Left lung (tissue), 10 donors: ENCODE measurements around the gene FBP1. TPM values are rescaled to one million over a fixed set of nuclear protein-coding genes. Genes with fewer than 3 reads are reported as not detected.
"Not testable (repeated sequence)": the region's sequence is repeated elsewhere in the genome, so short reads cannot be mapped to it uniquely, and the experiment has no call there.

Experiments used
- ATAC-seq: fragments of 200-7000 bp; cut with Tn5 transposase; one replicate; pipeline ENCODE4 v1.9.1; 2020; ENCODE audit warnings: moderate library complexity
- DNase-seq, 4 donors: peaks; one replicate each; pipeline ENCODE4 v3.0.0-alpha.2; 2013 to 2020
- H3K27ac ChIP-seq, 2 donors: fragments of 200-600 bp; sonication (generic) in 1 of 2; one replicate each; pipeline versions ENCODE4 v1.5.0 to v1.8.0; 2020 to 2021
- H3K27me3 ChIP-seq, 2 donors: fragments of 200-600 bp; sonication (generic) in 1 of 2; one replicate each; pipeline versions ENCODE4 v1.5.0 to v1.8.0; 2020 to 2021
- H3K36me3 ChIP-seq, 2 donors: fragments of 200-600 bp; sonication (generic) in 1 of 2; one replicate each; pipeline versions ENCODE4 v1.5.0 to v1.8.0; 2020 to 2021
- H3K4me1 ChIP-seq, 2 donors: fragments of 200-600 bp; one replicate each; pipeline ENCODE4 v1.8.0; 2021
- H3K4me3 ChIP-seq, 2 donors: fragments of 200-600 bp; sonication (generic) in 1 of 2; one replicate each; pipeline versions ENCODE4 v1.5.0 to v1.8.0; 2020 to 2021; ENCODE audit warnings: mild to moderate bottlenecking in 1 of 2
- H3K9me3 ChIP-seq, 2 donors: fragments of 200-600 bp; sonication (generic) in 1 of 2; one replicate each; pipeline versions ENCODE4 v1.5.0 to v1.8.0; 2020 to 2021
- CTCF ChIP-seq, 2 donors: fragments of 200-600 bp; sonication (generic) in 1 of 2; IDR thresholded peaks; one replicate each; pipeline versions ENCODE4 v1.5.0 to v1.8.0; 2021; ENCODE audit warnings: antibody characterized with exemption in 2 of 2
- intact Hi-C, 2 donors: fragments of 100-400 bp; cut with DNase I; formaldehyde crosslinking; loops; one replicate each; pipeline versions ENCODE4 v1.11.2 to v1.14.2; 2022
- polyA plus RNA-seq, 6 donors: library from polyadenylated mRNA; unstranded; fragments of 120-200 nt; gene quantifications; one replicate each; pipeline ENCODE4 v1.2.1, GENCODE V29; 2013; ENCODE audit not compliant: insufficient read length in 6 of 6
- total RNA-seq, 2 donors: library from RNA; stranded (reverse); fragmentation: NEBNext Ultra II Directional; extraction: Animal tissue kit (Norgen Biotek cat#: 25700); gene quantifications; one replicate each; pipeline ENCODE4 v1.2.1, GENCODE V29; 2021
- donor health status: DM: no; HTN: yes; CAD: no.
- donor health status: DM: no; HTN: no; CAD: no.

Gene FBP1
- total and polyA plus RNA-seq, 8 donors = 15.9 to 210 (median 21.9) TPM

- DNase-seq = no peak
- Histone ChIP-seq H3K9me3 (no peaks in the 10 kb centered on the region), H3K4me1 (no peaks in the 10 kb centered on the region), H3K27ac (no peak overlapping the region), H3K27me3 (no peaks in the 10 kb centered on the region), H3K36me3 (no peaks in the 10 kb centered on the region), H3K4me3 (no peak overlapping the region)
- no peak for ATAC-seq
- no peak for TF ChIP-seq CTCF (IDR thresholded peaks at IDR 0.05)
- intact Hi-C loops = no loop called here
Observed at GRCh38 chr9:94576131-94576530, 63.2 kb downstream of the FBP1 start.

- no peaks in the 10 kb centered on the region for H3K4me1 ChIP-seq
- intact Hi-C loops = no loop called here
- DNase-seq = no peak
Observed at GRCh38 chr9:94568972-94569712, 70.2 kb downstream of the FBP1 start.

GRCh38 chr9:94568250-94568889 lies 70.9 kb downstream of the FBP1 start:
- no peaks in the 10 kb centered on the region for H3K36me3 ChIP-seq
- H3K27ac ChIP-seq = no peak overlapping the region
- no peaks in the 10 kb centered on the region for H3K9me3 ChIP-seq
- no peaks in the 10 kb centered on the region for H3K27me3 ChIP-seq
- no peaks in the 10 kb centered on the region for H3K4me1 ChIP-seq
- no peak for TF ChIP-seq CTCF (IDR thresholded peaks at IDR 0.05)
- no peak overlapping the region for H3K4me3 ChIP-seq
- ATAC-seq (no peak), DNase-seq (no peak)
- intact Hi-C loops = no loop called here

More at GRCh38 chr9:94568972-94569712, 70.2 kb downstream of the FBP1 start:
- no peak overlapping the region for H3K4me3 ChIP-seq
- no peaks in the 10 kb centered on the region for H3K27me3 ChIP-seq
- TF ChIP-seq CTCF (IDR thresholded peaks at IDR 0.05) = no peak
- no peak overlapping the region for H3K27ac ChIP-seq
- no peaks in the 10 kb centered on the region for H3K36me3 ChIP-seq
- H3K9me3 ChIP-seq = no peaks in the 10 kb centered on the region
- no peak for ATAC-seq

GRCh38 chr9:94567271-94567670 lies 72.0 kb downstream of the FBP1 start:
- Histone ChIP-seq H3K27me3 (no peaks in the 10 kb centered on the region), H3K4me1 (no peaks in the 10 kb centered on the region), H3K36me3 (no peaks in the 10 kb centered on the region), H3K27ac (no peak overlapping the region), H3K9me3 (no peaks in the 10 kb centered on the region), H3K4me3 (no peak overlapping the region)
- intact Hi-C loops = no loop called here
- ATAC-seq (no peak), DNase-seq (peak in 2 of 4 donors; percentile 19 to 43)
- TF ChIP-seq CTCF (IDR thresholded peaks at IDR 0.05) = no peak

- no peak for ATAC-seq
- DNase-seq = peak in 1 of 4 donors; percentile 36
- H3K27ac ChIP-seq = no peak overlapping the region
- intact Hi-C loops = no loop called here
- no peak for TF ChIP-seq CTCF (IDR thresholded peaks at IDR 0.05)
- H3K4me1 ChIP-seq = no peaks in the 10 kb centered on the region
- H3K4me3 ChIP-seq = no peak overlapping the region
- H3K36me3 ChIP-seq = no peaks in the 10 kb centered on the region
- no peaks in the 10 kb centered on the region for H3K27me3 ChIP-seq
- H3K9me3 ChIP-seq = no peaks in the 10 kb centered on the region
Observed at GRCh38 chr9:94566550-94566949, 72.8 kb downstream of the FBP1 start.

GRCh38 chr9:94564279-94564678 lies 75.0 kb downstream of the FBP1 start:
- H3K36me3 ChIP-seq, H3K9me3 ChIP-seq, H3K27ac ChIP-seq, H3K4me1 ChIP-seq, ATAC-seq, H3K4me3 ChIP-seq, H3K27me3 ChIP-seq, DNase-seq, intact Hi-C loops: not testable (repeated sequence)
